GM21529 (cell line): Measurements from ENCODE around the gene BAG1.
A peak's percentile ranks its signal among the peaks of the same experiment; 100 is the strongest.

ENCODE experiments used
- ATAC-seq: cut with Tn5 transposase; IDR thresholded peaks from one replicate; pipeline ENCODE4 v1.9.1; 2021; ENCODE audit not compliant: unreplicated experiment

The BAG1 gene

GRCh38 chr9:33277484-33277883 lies 13.0 kb upstream of the BAG1 start:
- no peak for ATAC-seq

- no peak for ATAC-seq
Measured at GRCh38 chr9:33273972-33274328, 9.4 kb upstream of the BAG1 start.

GRCh38 chr9:33273266-33273971 lies 8.9 kb upstream of the BAG1 start:
- no peak for ATAC-seq

- ATAC-seq = no peak
Measured at GRCh38 chr9:33272061-33272460, 7.6 kb upstream of the BAG1 start.

GRCh38 chr9:33270146-33270545 lies 5.6 kb upstream of the BAG1 start:
- no peak for ATAC-seq

GRCh38 chr9:33267151-33267767 lies 2.8 kb upstream of the BAG1 start:
- ATAC-seq = no peak

- ATAC-seq = no peak
Measured at GRCh38 chr9:33265211-33265865, 830 bp upstream of the BAG1 start.

GRCh38 chr9:33264003-33264472 lies 470 bp downstream of the BAG1 start:
- peak; percentile 36 for ATAC-seq

- ATAC-seq = no peak
Measured at GRCh38 chr9:33263131-33264002, 1.1 kb downstream of the BAG1 start.

GRCh38 chr9:33260372-33260771 lies 4.1 kb downstream of the BAG1 start:
- ATAC-seq = no peak

- no peak for ATAC-seq
Measured at GRCh38 chr9:33257276-33257675, 7.2 kb downstream of the BAG1 start.

GRCh38 chr9:33256236-33256635 lies 8.3 kb downstream of the BAG1 start:
- ATAC-seq = no peak

- no peak for ATAC-seq
Measured at GRCh38 chr9:33255471-33255870, 9.0 kb downstream of the BAG1 start.

- no peak for ATAC-seq
Measured at GRCh38 chr9:33255014-33255413, 9.5 kb downstream of the BAG1 start.

- no peak for ATAC-seq
Measured at GRCh38 chr9:33254211-33254610, 10.3 kb downstream of the BAG1 start.

- ATAC-seq = no peak
Measured at GRCh38 chr9:33250458-33250995, 14.0 kb downstream of the BAG1 start.

- no peak for ATAC-seq
Measured at GRCh38 chr9:33249983-33250382, 14.5 kb downstream of the BAG1 start.

GRCh38 chr9:33249087-33249658 lies 15.3 kb downstream of the BAG1 start:
- ATAC-seq = peak; percentile 57

GRCh38 chr9:33248606-33249005 lies 15.9 kb downstream of the BAG1 start:
- peak; percentile 6 for ATAC-seq

GRCh38 chr9:33246269-33246860 lies 18.1 kb downstream of the BAG1 start:
- ATAC-seq = no peak
